ENCODE results near the gene SLC2A4RG. TPM values are rescaled to one million over a fixed set of nuclear protein-coding genes. Genes with fewer than 3 reads are reported as not detected.
"Not testable (repeated sequence)": the region's sequence is repeated elsewhere in the genome, so short reads cannot be mapped to it uniquely, and the experiment has no call there.

SLC2A4RG gene
- polyA plus RNA-seq, 1 donor: 73.0 TPM

GRCh38 chr20:63711085-63711645, 28.4 kb upstream of the SLC2A4RG start:
- no peak for DNase-seq

GRCh38 chr20:63712191-63712590, 27.4 kb upstream of the SLC2A4RG start:
- no peak for DNase-seq

GRCh38 chr20:63714858-63715257, 24.7 kb upstream of the SLC2A4RG start:
- DNase-seq: no peak

GRCh38 chr20:63718996-63719395, 20.6 kb upstream of the SLC2A4RG start:
- DNase-seq: no peak

- not testable (repeated sequence) for DNase-seq
Measured at GRCh38 chr20:63722967-63723622, 16.5 kb upstream of the SLC2A4RG start.

GRCh38 chr20:63730189-63730733, 9.3 kb upstream of the SLC2A4RG start:
- not testable (repeated sequence) for DNase-seq

GRCh38 chr20:63731410-63731809, 8.2 kb upstream of the SLC2A4RG start:
- no peak for DNase-seq

- no peak for DNase-seq
Measured at GRCh38 chr20:63732118-63733095, 7.2 kb upstream of the SLC2A4RG start.

- no peak for DNase-seq
Measured at GRCh38 chr20:63733117-63733516, 6.5 kb upstream of the SLC2A4RG start.

GRCh38 chr20:63733579-63734081, 5.9 kb upstream of the SLC2A4RG start:
- no peak for DNase-seq

GRCh38 chr20:63734111-63734945, 5.2 kb upstream of the SLC2A4RG start:
- no peak for DNase-seq

- DNase-seq: no peak
Measured at GRCh38 chr20:63734946-63735858, 4.4 kb upstream of the SLC2A4RG start.

GRCh38 chr20:63735859-63736718, 3.5 kb upstream of the SLC2A4RG start, which contains the start of gene LIME1:
Gene LIME1, plus strand, starts transcription at chr20:63736664. Its CDS starts 886 bp downstream, at chr20:63737550.
- DNase-seq: no peak

GRCh38 chr20:63736893-63737694, 2.5 kb upstream of the SLC2A4RG start:
- no peak for DNase-seq

GRCh38 chr20:63737695-63737944, 2.0 kb upstream of the SLC2A4RG start:
- no peak for DNase-seq

- DNase-seq: no peak
Measured at GRCh38 chr20:63737945-63738686, 1.5 kb upstream of the SLC2A4RG start.

- peak; percentile 38 for DNase-seq
Measured at GRCh38 chr20:63738687-63739129, 868 bp upstream of the SLC2A4RG start.
